Skeletal muscle tissue (tissue), 5 donors: Measurements from ENCODE around the gene KRTAP9-3. TPM values are rescaled to one million over a fixed set of nuclear protein-coding genes. Genes with fewer than 3 reads are reported as not detected.
"Not testable (repeated sequence)": the region's sequence is repeated elsewhere in the genome, so short reads cannot be mapped to it uniquely, and the experiment has no call there.

Experiments used
- H3K27ac ChIP-seq: one replicate; pipeline ENCODE4 v1.7.0; 2013; ENCODE audit warnings: mild to moderate bottlenecking, low read depth, low read length, inconsistent platforms
- H3K27me3 ChIP-seq, 3 donors: one replicate each; pipeline ENCODE4 v1.7.0; 2013; ENCODE audit warnings: low read length in 3 of 3; ENCODE audit not compliant: control insufficient read depth in 3 of 3, insufficient read depth in 3 of 3
- H3K36me3 ChIP-seq, 3 donors: one replicate each; pipeline ENCODE4 v1.7.0; 2013; ENCODE audit warnings: low read length in 3 of 3; ENCODE audit not compliant: control insufficient read depth in 3 of 3, insufficient read depth in 3 of 3
- H3K4me1 ChIP-seq, 3 donors: one replicate each; pipeline ENCODE4 v1.7.0; 2013; ENCODE audit warnings: low read length in 3 of 3, mild to moderate bottlenecking in 3 of 3; ENCODE audit not compliant: control insufficient read depth in 3 of 3, insufficient read depth in 3 of 3
- H3K4me3 ChIP-seq, 3 donors: one replicate each; pipeline ENCODE4 v1.7.0; 2013; ENCODE audit warnings: low read length in 3 of 3
- H3K9ac ChIP-seq, 3 donors: one replicate each; pipeline ENCODE4 v1.7.0; 2013; ENCODE audit warnings: low read length in 3 of 3, mild to moderate bottlenecking in 3 of 3, moderate library complexity in 2 of 3, low read depth in 1 of 3
- H3K9me3 ChIP-seq, 3 donors: one replicate each; pipeline ENCODE4 v1.7.0; 2013; ENCODE audit warnings: low read length in 3 of 3; ENCODE audit not compliant: control insufficient read depth in 3 of 3
- small RNA-seq: library from RNA; depleted of rRNA; stranded (forward); fragments of <200 nt; gene quantifications from one replicate; pipeline ENCODE3, GENCODE V24; 2014
- total RNA-seq: library from RNA; depleted of rRNA; stranded (reverse); fragments of >200 nt; gene quantifications from one replicate; pipeline ENCODE4 v1.2.3, GENCODE V29; 2014
- donor health status: Osteomylitis.

Gene KRTAP9-3
- total RNA-seq, 1 donor from 2014 or later = not detected

DNA sequence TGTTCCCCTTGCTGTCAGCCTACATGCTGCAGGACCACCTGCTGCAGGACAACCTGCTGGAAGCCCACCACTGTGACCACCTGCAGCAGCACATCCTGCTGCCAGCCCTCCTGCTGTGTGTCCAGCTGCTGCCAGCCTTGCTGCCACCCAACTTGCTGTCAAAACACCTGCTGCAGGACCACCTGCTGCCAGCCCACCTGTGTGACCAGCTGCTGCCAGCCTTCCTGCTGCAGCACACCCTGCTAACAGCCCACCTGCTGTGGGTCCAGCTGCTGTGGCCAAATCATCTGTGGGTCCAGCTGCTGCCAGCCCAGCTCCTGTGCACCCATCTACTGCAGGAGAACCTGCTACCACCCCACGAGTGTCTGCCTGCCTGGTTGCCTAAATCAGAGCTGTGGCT, 39.1 kb downstream of the KRTAP9-3 start:
- not testable (repeated sequence) for H3K9ac ChIP-seq, H3K36me3 ChIP-seq, H3K4me3 ChIP-seq, H3K27me3 ChIP-seq, H3K27ac ChIP-seq, H3K9me3 ChIP-seq, H3K4me1 ChIP-seq

DNA sequence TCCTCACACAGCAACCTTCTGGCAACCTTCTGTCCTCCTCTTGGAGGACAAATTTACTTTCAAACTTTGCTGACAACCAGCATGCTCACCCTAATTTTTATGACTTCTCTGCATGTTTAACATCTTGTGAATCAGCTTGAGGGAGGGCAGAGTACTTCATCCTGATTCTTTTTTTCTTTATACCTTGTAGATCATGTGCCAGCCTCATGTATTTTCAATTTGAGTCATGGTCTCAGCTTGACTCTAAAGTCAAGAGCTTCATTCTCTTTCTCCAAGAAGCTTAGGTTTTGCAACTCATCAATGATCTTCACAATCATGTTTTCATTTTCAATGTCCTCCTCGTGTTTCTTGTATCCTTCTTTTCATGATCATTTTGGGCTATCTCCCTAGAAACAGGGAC, 39.6 kb downstream of the KRTAP9-3 start:
- H3K9ac ChIP-seq = no peak overlapping the region
- no peaks in the 10 kb centered on the region for H3K36me3 ChIP-seq
- no peak overlapping the region for H3K27ac ChIP-seq
- no peaks in the 10 kb centered on the region for H3K4me1 ChIP-seq
- no peaks in the 10 kb centered on the region for H3K9me3 ChIP-seq
- H3K27me3 ChIP-seq = peaks cover 0 to 6% (median 3%) of the 10 kb centered on the region in 3 donors
- no peak overlapping the region for H3K4me3 ChIP-seq

DNA sequence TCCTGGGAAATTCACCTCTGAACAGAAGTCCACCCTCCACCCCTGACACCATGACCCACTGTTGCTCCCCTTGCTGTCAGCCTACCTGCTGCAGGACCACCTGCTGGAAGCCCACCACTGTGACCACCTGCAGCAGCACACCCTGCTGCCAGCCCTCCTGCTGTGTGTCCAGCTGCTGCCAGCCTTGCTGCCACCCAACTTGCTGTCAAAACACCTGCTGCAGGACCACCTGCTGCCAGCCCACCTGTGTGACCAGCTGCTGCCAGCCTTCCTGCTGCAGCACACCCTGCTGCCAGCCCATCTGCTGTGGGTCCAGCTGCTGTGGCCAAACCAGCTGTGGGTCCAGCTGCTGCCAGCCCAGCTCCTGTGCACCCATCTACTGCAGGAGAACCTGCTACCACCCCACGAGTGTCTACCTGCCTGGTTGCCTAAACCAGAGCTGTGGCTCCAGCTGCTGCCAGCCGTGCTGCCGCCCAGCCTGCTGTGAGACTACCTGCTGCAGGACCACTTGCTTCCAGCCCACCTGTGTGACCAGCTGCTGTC, 43.5 kb downstream of the KRTAP9-3 start, which contains the start of gene KRTAP9-7:
KRTAP9-7 (plus strand) TSS at position 51 of the 543 bp plus-strand sequence; CDS start at position 51, 0 bp downstream.
- H3K4me3 ChIP-seq, H3K27ac ChIP-seq, H3K27me3 ChIP-seq, H3K36me3 ChIP-seq, H3K9me3 ChIP-seq, H3K9ac ChIP-seq, H3K4me1 ChIP-seq: not testable (repeated sequence)

DNA sequence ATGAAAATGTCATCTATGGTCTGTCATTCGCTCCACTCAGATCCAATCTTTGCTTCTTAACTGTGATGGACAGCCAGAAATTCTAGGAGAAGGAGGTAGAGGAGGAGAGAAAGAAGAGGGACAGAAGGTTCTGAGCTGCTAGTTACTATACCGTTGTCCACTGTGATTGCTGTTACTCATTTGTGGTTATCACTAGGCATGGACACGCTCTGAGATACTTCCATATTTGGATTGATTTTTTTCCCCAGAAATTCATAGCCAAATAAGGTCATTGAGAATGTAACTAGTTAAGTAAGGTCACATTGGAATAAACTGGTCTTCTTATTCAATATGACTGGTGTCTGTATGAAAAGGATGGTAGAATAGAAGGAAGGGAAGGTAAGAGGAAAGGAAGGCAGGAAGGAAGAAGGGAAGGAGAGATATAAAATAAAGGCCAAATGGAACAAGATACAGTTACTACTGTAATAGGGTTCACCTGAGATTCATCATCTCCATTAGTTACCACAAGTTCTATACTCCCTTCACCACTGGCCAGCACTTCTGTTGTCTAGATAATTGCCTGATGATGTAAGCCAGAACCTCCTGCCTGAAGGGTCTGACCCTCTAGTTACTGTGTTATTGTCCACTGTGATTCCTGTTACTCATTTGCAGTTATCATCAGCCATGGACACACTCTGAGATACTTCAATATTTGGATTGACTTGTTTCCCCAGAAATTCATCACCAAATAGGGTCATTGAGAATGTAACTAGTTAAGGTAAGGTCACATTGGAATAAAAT, 46.1 kb downstream of the KRTAP9-3 start:
- no peaks in the 10 kb centered on the region for H3K4me1 ChIP-seq
- H3K27ac ChIP-seq = no peak overlapping the region
- no peak overlapping the region for H3K9ac ChIP-seq
- peaks cover 0 to 3% (median 0%) of the 10 kb centered on the region in 3 donors for H3K9me3 ChIP-seq
- H3K27me3 ChIP-seq = peaks cover 2 to 11% (median 9%) of the 10 kb centered on the region in 3 donors
- H3K4me3 ChIP-seq = no peak overlapping the region
- no peaks in the 10 kb centered on the region for H3K36me3 ChIP-seq

Small RNAs within 50 kb of the gene (small RNA-seq; reads per million reads assigned to genes)
- gene KRTAP4-17P = not detected
- gene KRTAP9-10P = not detected

Other genes with a start within 250 kb of the KRTAP9-3 start
- gene KRT40, start 248.1 kb upstream of the KRTAP9-3 start, total RNA-seq = 6.3 TPM
- not detected for gene KRTAP3-3, start 238.3 kb upstream of the KRTAP9-3 start, total RNA-seq
- not detected for gene KRTAP3-2, start 232.5 kb upstream of the KRTAP9-3 start, total RNA-seq
- gene KRTAP3-1, start 223.3 kb upstream of the KRTAP9-3 start, total RNA-seq = not detected
- gene KRTAP1-5, start 205.2 kb upstream of the KRTAP9-3 start, total RNA-seq = not detected
- not detected for gene KRTAP1-4, start 202.3 kb upstream of the KRTAP9-3 start, total RNA-seq
- not detected for gene KRTAP1-3, start 197.6 kb upstream of the KRTAP9-3 start, total RNA-seq
- gene KRTAP1-1, start 191.0 kb upstream of the KRTAP9-3 start, total RNA-seq = not detected
- not detected for gene KRTAP2-1, start 185.1 kb upstream of the KRTAP9-3 start, total RNA-seq
- not detected for gene KRTAP2-2, start 177.2 kb upstream of the KRTAP9-3 start, total RNA-seq
- not detected for gene KRTAP2-3, start 172.3 kb upstream of the KRTAP9-3 start, total RNA-seq
- not detected for gene KRTAP2-4, start 166.6 kb upstream of the KRTAP9-3 start, total RNA-seq
- not detected for gene KRTAP4-7, start 148.3 kb upstream of the KRTAP9-3 start, total RNA-seq
- not detected for gene KRTAP4-8, start 134.3 kb upstream of the KRTAP9-3 start, total RNA-seq
- not detected for gene KRTAP4-16, start 130.2 kb upstream of the KRTAP9-3 start, total RNA-seq
- not detected for gene KRTAP4-9, start 127.1 kb upstream of the KRTAP9-3 start, total RNA-seq
- not detected for gene KRTAP4-11, start 114.1 kb upstream of the KRTAP9-3 start, total RNA-seq
- not detected for gene KRTAP4-12, start 108.3 kb upstream of the KRTAP9-3 start, total RNA-seq
- gene KRTAP4-6, start 91.9 kb upstream of the KRTAP9-3 start, total RNA-seq = not detected
- not detected for gene KRTAP4-5, start 82.6 kb upstream of the KRTAP9-3 start, total RNA-seq
- gene KRTAP4-4, start 71.7 kb upstream of the KRTAP9-3 start, total RNA-seq = not detected
- not detected for gene KRTAP4-3, start 64.2 kb upstream of the KRTAP9-3 start, total RNA-seq
- not detected for gene KRTAP4-2, start 54.2 kb upstream of the KRTAP9-3 start, total RNA-seq
- not detected for gene KRTAP4-1, start 47.5 kb upstream of the KRTAP9-3 start, total RNA-seq
- gene KRTAP9-1, start 42.6 kb upstream of the KRTAP9-3 start, total RNA-seq = not detected
- gene KRTAP9-2, start 5.8 kb upstream of the KRTAP9-3 start, total RNA-seq = not detected
- gene KRTAP9-8, start 5.5 kb downstream of the KRTAP9-3 start, total RNA-seq = not detected
- not detected for gene KRTAP9-4, start 17.2 kb downstream of the KRTAP9-3 start, total RNA-seq
- gene KRTAP9-9, start 22.9 kb downstream of the KRTAP9-3 start, total RNA-seq = not detected
- gene KRTAP9-6, start 32.9 kb downstream of the KRTAP9-3 start, total RNA-seq = not detected
- not detected for gene KRTAP9-7, start 43.2 kb downstream of the KRTAP9-3 start, total RNA-seq
- gene KRTAP29-1, start 70.4 kb downstream of the KRTAP9-3 start, total RNA-seq = not detected
- not detected for gene KRTAP16-1, start 76.9 kb downstream of the KRTAP9-3 start, total RNA-seq
- not detected for gene KRTAP17-1, start 83.3 kb downstream of the KRTAP9-3 start, total RNA-seq
- gene KRT33A, start 118.4 kb downstream of the KRTAP9-3 start, total RNA-seq = not detected
- not detected for gene KRT33B, start 137.4 kb downstream of the KRTAP9-3 start, total RNA-seq
- not detected for gene KRT34, start 149.9 kb downstream of the KRTAP9-3 start, total RNA-seq
- 3.1 TPM for gene KRT31, start 165.2 kb downstream of the KRTAP9-3 start, total RNA-seq
- gene KRT37, start 192.1 kb downstream of the KRTAP9-3 start, total RNA-seq = not detected
- gene KRT38, start 208.5 kb downstream of the KRTAP9-3 start, total RNA-seq = not detected
- not detected for gene KRT32, start 234.9 kb downstream of the KRTAP9-3 start, total RNA-seq
- gene KRT35, start 248.7 kb downstream of the KRTAP9-3 start, total RNA-seq = not detected